ENCODE results near the gene GJA3.

The GJA3 gene

GRCh38 chr13:20151016-20151415, 9.8 kb downstream of the GJA3 start:
- no peak for DNase-seq (ENCODE audit: low read depth in 3 of 3)

GRCh38 chr13:20150561-20150960, 10.3 kb downstream of the GJA3 start:
- no peak for DNase-seq (ENCODE audit: low read depth in 3 of 3)

GRCh38 chr13:20149762-20150161, 11.1 kb downstream of the GJA3 start:
- DNase-seq (ENCODE audit: low read depth in 3 of 3) = no peak

GRCh38 chr13:20148501-20149183, 12.2 kb downstream of the GJA3 start:
- DNase-seq (ENCODE audit: low read depth in 3 of 3) = no peak

GRCh38 chr13:20146381-20146780, 14.5 kb downstream of the GJA3 start:
- no peak for DNase-seq (ENCODE audit: low read depth in 3 of 3)

- no peak for DNase-seq (ENCODE audit: low read depth in 3 of 3)
These were observed 15.3 kb downstream of the GJA3 start for GRCh38 chr13:20145521-20145920.

- no peak for DNase-seq (ENCODE audit: low read depth in 3 of 3)
These were observed 16.6 kb downstream of the GJA3 start for GRCh38 chr13:20144141-20144850.

GRCh38 chr13:20142927-20143480, 17.8 kb downstream of the GJA3 start:
- no peak for DNase-seq (ENCODE audit: low read depth in 3 of 3)

- no peak for DNase-seq (ENCODE audit: low read depth in 3 of 3)
These were observed 18.6 kb downstream of the GJA3 start for GRCh38 chr13:20142023-20142926.

- no peak for DNase-seq (ENCODE audit: low read depth in 3 of 3)
These were observed 19.4 kb downstream of the GJA3 start for GRCh38 chr13:20141238-20142022.

- no peak for DNase-seq (ENCODE audit: low read depth in 3 of 3)
These were observed 20.4 kb downstream of the GJA3 start for GRCh38 chr13:20140487-20140886.

- no peak for DNase-seq (ENCODE audit: low read depth in 3 of 3)
These were observed 23.0 kb downstream of the GJA3 start for GRCh38 chr13:20137875-20138274.

GRCh38 chr13:20136781-20137703, 23.8 kb downstream of the GJA3 start:
- peak in 1 of 3 experiments; percentile 58 for DNase-seq (ENCODE audit: low read depth in 3 of 3)

- DNase-seq (ENCODE audit: low read depth in 3 of 3) = no peak
These were observed 26.1 kb downstream of the GJA3 start for GRCh38 chr13:20134732-20135131.

- no peak for DNase-seq (ENCODE audit: low read depth in 3 of 3)
These were observed 28.7 kb downstream of the GJA3 start for GRCh38 chr13:20132052-20132634.

- no peak for DNase-seq (ENCODE audit: low read depth in 3 of 3)
These were observed 29.6 kb downstream of the GJA3 start for GRCh38 chr13:20131057-20131832.

- DNase-seq (ENCODE audit: low read depth in 3 of 3) = no peak
These were observed 30.2 kb downstream of the GJA3 start for GRCh38 chr13:20130652-20131051.

GRCh38 chr13:20130012-20130411, 30.8 kb downstream of the GJA3 start:
- no peak for DNase-seq (ENCODE audit: low read depth in 3 of 3)

- DNase-seq (ENCODE audit: low read depth in 3 of 3) = no peak
These were observed 31.8 kb downstream of the GJA3 start for GRCh38 chr13:20129076-20129475.

Data from stimulated activated CD4-positive, alpha-beta T cell treated with anti-CD3 and anti-CD28 coated beads, TNF-alpha, amount 100 ng/mL, for 24 hours (primary cell).